HL-60/S4 treated with retinoic acid at 250 ng/mL for 4 days and 3 days (cell line): ENCODE results near the gene DPP7.
"Not testable (repeated sequence)": the region's sequence is repeated elsewhere in the genome, so short reads cannot be mapped to it uniquely, and the experiment has no call there.

Source experiments
- in situ Hi-C: fragments of 300-500 bp; cut with MboI; formaldehyde crosslinking; loops from 2 replicates; pipeline ENCODE4 v1.7.0; 2022; ENCODE audit warnings: low sequenced_read_pairs

Gene DPP7

DNA sequence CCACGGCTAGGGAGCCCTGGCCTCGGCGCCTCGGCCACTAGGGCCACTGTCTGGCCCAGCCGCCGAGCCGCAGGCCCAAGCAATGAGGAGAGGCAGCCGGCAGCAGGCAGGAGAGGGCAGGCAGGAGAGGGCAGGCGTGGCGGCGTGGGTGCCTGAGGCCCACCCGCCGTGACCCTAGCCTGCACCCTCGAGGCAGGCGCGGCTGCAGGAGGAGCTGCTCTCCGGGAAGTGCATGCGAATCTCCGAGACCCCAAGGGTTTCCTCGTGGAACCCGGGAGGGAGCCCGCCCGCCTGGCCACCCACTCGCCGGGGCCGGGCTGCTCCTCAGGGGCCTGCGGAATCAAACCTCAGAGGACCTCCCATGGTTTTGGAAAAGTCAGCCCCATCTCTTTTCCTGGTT is 33.7 kb upstream of the DPP7 start:
- in situ Hi-C loops: no loop called here

DNA sequence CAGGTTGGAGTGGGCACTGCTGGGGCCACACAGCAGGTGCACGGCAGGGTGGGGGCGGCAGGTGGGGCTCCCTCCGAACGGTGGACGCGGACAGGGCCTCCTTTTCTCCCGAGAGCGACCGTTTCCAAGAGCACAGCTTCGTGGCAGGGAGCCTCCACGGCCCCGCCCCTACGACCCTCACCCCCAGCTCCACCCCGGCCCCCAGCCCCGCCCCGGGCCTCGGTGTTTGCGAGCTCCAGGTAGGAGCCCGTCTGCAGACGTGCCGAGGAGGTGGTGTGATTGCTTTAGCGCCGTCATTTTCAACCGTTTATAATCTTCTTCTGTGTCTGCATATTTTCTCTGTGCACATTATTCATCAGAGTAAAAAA is 33.2 kb upstream of the DPP7 start:
- in situ Hi-C loops: no loop called here

DNA sequence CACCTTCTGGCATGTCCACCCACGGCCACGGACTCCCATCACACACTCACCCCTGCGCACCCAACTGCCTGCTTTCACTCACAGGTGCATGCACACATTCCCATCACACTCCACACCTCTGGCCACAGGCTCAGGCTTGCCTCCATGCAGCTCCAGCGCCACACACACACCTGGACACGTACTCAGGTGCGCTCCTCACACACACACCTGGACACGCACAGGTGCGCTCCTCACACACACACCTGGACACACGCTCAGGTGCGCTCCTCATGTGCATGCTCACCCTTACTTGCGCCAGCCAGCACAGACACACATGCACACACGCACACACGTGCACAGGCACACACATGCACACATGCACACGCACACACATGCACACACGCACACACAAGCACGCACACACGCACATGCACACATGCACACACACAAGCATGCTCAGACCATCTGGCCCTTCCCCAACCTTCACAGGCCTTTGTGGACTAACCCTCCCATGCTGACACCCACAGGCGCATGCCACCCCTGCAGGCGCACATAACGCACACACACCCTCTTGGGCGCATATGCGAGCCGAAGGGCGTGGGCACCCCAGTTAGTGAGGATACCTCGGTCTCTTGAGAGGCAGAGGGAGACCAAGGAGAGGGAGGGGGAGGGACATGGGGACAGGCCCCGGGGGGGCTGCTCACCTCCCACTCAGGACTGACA is 32.7 kb upstream of the DPP7 start:
- in situ Hi-C loops: no loop called here

DNA sequence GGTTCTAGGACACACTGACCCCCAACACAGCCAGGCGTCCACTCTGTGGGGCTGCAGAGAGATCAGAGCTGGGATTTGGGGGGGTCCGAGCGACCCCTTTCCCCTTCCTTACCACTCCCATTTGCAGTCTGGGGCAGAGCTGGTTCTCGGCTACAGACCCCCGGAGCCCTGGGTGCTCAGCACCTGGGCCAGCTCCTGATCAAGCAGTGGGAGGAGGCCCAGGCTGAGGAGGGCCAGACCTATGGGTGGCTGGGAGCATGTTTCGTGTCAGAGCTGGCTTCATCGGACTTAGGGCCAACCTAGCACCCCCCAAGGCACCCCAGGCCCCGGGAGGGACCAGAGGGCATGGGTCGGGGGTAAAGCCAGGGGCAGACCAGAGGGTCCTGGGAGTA is 32.0 kb upstream of the DPP7 start:
- in situ Hi-C loops: no loop called here

DNA sequence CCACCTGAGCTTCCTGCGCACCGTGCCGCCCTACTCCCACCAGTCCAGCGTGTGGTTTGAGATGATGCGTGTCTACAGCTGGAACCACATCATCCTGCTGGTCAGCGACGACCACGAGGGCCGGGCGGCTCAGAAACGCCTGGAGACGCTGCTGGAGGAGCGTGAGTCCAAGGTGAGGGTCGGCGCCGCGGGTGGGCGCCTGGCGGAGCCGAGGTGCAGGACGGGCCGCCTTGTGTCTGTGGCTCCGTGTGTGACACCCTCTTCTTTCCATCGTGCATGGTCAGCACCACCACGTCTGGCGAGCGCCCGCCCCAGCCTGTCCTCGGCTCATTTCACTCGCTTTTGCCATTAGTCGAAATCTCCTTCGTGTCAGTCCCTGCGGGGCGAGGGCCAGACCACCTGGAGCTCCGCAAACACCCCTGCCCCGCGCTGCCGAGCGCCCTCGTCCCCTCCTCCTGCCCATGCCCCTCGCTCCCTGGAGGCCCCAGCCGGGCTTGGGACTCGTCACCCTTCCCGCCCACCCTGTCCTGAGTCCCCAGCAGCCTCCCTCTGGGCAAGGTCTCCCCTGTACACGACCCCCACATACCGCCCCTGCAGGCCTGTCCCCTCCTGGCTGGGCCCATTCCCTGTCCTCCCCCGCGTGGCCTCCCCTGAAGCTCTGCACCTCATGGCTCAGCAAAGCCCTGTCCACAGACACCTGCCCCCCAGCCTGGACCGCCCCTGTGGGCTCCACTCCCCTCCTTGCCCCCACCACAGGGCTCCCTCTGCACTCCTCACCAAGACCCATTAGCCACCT is 31.4 kb upstream of the DPP7 start:
- in situ Hi-C loops: no loop called here

DNA sequence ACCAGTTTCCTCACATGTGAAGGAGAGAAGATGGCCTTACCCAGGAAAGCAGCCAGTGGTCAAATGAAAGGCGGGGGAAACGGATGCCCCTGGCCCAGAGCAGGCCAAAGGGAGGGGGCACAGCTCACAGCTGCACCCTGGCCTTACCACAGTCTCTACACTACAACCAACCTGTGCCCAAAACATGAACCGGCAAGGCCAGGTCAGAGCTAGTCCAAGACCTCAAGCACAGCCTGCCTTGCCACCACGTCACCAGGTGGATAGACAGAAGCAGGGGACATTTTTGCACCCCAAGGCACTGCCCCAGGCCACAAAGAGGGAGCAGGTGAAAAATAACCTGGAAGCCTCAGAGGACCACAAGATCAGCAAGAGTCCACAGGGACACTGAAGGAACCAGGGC is 28.9 kb upstream of the DPP7 start:
- in situ Hi-C loops: no loop called here

DNA sequence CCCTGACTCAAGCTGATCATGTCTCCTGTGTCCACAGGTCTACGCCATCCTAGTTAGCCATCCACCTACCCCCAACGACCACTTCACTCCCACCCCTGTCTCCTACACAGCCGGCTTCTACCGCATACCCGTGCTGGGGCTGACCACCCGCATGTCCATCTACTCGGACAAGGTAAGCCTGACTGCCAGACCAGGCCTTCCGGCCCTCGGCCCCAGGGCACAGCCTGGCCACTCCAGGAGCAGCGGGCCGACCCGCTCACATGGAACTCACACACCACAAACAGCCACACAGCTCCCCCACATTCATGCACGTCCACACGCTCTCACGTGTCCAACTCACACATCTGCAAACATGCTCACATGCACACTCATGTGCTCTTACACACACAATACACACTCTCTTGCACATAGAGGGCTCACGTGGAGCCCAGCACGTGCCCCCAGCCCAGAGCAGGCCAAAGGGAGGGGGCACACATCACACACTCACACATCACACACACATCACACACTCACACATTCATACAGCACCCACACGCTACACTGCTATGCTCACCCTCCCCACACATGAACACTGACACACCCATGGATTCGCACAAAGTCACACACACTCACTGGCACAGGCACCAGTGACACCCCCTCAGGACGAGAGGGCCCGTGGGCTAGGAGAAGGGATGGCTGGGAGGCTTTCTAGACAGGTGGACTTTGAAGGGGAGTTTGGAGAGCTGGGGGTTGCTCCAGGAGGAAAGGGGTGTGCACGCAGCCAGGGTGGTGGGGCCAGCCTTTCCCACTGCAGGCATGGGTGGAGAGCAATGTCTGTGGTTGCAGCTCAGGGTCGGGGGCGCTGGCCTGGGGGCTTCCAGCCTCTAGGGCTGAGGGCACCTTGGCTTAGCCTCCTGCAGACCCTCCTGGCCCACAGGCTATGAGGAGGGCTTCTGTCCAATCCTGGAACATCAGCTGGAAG is 27.7 kb upstream of the DPP7 start:
- in situ Hi-C loops: no loop called here

DNA sequence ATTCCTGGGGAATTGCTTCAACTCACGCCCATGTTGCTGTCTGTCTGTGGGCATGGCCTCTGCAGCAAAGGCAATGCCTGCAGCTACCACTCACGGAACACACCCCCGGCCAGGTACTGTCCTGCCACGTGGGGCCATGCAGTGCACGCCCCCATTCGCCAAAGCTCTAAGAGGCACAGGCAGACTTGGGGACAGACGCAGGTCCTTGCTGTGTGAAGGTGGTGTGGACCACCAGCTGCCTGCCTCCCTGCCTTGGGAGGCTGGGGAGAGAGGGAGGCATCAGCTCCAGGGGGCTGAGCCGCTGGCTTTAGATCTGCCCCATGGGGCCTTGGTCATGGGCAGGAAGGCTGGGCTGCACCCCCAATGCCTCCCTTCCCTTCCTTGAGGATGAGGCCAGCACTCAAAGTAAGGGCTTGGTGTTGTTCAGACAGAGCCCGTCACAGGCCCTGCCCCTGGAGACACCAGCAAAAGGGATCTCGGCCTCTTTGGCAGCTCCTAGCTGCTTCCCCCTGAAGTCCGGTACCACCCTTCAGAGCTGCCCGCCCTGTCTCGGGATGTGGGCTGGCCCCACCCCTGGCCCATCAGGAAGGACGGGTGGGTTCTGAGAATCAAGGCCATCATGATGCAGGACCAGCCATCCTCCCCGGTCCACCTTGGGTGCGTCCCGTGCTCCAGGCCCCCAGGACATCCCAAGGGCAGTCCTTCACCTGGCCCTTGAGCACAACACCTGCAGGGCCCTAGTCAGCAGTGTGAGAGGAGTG is 26.7 kb upstream of the DPP7 start:
- in situ Hi-C loops: no loop called here

DNA sequence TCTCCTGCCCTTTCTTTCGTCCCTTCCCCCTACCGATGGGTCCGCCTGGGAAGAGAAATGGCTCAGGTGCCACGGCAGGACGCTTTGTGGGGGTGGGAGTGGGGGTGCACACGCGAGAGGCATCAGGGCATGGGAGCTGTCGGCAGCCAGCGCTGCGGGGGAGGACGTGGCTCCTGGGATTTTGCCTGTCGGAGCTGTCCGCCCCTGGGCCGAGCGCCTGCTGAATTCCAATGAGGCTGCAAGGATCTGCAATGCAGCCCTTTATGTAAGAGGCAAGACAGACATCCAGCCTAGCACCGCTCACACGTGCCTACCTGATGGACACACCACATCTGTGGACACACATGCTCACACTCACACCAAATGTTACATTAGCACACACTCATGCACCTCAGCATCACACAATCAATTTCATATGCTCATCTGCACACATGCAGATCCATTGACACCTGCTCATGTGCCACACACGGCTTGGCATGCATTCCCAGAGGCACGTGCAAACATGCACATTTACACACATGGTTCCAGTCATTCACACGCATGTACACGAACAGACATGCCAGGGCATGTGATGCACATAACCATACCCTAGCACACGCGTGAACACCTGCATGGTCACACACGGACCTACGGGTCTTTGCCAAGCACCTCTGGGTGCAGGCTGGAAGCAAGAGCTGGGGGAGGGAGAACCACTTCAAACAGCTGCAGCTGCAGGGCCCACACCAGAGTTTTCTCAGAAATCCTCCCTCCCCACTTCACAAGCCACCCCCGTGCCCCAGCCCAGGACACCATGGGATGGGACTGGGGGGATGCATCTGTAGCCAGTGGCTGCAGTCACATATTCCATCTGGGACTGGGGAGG is 25.8 kb upstream of the DPP7 start:
- in situ Hi-C loops: no loop called here

DNA sequence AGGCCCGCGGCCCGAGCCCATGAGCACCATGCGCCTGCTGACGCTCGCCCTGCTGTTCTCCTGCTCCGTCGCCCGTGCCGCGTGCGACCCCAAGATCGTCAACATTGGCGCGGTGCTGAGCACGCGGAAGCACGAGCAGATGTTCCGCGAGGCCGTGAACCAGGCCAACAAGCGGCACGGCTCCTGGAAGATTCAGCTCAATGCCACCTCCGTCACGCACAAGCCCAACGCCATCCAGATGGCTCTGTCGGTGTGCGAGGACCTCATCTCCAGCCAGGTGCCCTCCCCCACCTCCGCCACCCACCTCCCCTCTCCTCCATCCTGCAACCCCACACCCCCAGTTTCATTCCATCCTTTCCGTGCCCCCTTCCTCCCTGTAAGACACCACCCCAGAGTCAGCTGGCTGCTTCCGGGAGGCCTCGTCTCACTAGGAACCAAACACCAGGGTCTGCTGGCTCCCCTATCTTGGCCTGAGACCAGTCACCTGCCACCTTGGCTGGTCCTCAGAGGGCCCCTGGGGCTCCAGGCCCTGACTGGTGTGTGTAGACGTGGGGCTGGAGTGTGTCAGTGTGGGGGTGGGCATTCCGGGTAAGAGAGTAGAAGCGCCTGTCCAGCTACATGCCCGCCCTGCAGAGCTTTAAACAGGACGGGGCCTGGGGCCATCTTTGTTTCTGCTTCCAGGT is 25.1 kb upstream of the DPP7 start:
- in situ Hi-C loops: no loop called here

DNA sequence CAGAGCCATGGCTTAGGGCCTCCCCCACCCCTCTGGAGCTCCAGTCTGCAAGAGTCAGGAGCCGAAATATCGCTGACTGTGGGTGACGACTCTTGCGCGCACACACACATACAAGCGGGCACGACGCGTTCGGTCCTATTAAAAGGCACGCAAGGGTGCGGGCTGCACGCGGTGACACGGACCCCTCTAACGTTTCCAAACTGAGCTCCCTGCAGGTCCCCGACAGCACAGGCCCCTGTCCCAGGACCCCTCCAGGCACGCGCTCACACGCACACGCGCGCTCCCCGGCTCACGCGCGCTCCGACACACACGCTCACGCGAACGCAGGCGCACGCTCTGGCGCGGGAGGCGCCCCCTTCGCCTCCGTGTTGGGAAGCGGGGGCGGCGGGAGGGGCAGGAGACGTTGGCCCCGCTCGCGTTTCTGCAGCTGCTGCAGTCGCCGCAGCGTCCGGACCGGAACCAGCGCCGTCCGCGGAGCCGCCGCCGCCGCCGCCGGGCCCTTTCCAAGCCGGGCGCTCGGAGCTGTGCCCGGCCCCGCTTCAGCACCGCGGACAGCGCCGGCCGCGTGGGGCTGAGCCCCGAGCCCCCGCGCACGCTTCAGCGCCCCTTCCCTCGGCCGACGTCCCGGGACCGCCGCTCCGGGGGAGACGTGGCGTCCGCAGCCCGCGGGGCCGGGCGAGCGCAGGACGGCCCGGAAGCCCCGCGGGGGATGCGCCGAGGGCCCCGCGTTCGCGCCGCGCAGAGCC is 24.4 kb upstream of the DPP7 start, which contains the start of gene GRIN1:
Gene GRIN1 (plus strand): TSS at position 433 of the 746 bp plus-strand sequence. CDS start 333 bp downstream, outside the sequence.
- in situ Hi-C loops: no loop called here

DNA sequence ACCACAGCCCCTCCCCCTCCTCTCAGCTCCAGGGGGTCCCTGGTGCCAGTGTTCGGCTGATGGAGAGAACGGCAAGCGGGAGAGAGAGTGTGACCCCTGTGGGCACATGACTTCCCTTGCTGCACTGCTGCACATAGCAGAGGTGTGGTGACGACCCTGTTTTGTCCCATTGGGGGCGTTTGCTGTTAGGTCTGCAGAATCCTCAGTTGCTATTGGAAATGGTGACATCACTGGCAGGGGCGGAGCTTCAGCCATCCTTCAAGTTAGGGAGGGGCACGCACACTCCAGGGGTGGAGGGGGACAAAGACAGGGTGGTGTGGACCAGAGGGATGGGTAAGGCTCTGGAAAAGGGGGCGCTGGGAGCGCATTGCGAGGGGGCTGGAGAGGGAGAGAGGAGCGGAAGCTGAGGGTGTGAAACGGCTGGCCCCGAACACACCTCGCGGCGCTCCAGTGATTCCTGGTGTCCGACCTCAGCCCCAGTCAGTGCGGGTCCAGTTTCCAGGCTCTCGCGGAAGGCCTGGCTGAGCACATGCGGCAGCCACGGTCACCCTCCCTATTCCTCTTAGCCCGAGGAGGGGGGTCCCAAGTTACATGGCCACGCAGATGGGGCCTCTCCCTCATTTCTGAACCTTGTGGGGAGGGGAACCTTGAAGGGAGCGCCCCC is 23.7 kb upstream of the DPP7 start:
- in situ Hi-C loops: no loop called here

DNA sequence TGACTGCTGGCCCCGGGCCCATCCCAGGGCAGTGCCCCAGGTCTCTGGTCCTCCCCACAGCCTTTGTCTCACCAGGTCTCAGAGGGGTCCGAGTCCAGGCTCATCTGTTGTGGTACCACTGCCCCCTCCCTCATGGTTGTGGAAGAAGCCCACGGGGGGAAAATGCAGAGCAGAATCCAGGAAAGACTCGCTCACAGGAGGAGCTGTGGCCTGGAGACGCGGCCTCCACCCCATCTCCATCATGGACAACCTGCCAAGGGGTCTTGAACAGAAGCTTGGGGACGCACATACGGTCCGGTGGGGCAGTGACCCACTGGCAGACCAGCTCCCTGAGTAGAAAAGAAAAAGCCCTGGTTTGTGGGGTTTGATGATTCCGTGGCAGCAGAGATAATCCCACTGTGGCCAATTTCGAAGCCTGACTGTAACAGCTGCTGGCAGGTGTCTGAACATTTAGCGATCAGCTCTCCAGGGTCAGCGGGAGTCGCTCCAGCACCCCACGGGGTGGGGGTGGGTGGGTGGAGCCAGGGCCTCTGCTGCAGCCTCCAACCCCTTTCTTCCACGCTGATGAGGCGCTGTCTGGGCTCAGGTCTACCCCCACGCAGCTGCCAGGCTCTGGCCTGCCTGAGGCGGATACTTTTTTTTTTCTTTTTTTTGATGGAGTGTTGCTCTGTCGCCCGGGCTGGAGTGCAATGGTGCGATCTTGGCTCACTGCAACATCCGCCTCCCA is 22.5 kb upstream of the DPP7 start:
- in situ Hi-C loops: no loop called here

DNA sequence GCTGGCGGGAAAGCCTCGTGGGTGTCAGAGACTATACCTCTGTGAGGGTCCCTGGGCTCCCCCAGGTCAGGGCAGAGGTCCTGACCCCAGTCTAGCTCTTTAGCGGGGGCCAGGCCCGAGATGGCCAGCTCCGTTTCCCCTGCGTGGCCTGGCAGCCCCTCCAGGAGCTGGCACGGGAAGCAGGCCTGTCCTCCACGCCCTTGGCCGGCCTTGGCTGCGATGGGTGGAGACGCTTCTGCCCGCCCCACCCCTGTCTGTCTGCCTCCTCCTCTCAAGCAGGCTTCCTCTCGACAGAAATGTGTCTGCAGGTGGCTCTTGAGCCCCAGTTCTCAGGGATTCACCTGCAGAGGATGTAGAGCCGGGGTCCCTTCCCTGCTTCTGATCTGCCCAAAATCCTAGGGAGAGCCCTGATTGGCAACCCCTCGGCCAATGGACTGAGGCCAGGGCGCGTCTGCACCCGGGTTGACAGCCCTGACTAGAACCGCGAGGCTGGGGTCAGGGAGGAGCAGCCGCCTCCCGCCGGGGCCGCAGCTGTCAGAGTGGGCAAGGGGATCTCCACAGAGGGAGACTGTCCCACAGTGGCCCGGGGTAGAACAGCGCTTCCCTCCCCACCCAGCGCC is 21.8 kb upstream of the DPP7 start:
- in situ Hi-C loops: no loop called here

DNA sequence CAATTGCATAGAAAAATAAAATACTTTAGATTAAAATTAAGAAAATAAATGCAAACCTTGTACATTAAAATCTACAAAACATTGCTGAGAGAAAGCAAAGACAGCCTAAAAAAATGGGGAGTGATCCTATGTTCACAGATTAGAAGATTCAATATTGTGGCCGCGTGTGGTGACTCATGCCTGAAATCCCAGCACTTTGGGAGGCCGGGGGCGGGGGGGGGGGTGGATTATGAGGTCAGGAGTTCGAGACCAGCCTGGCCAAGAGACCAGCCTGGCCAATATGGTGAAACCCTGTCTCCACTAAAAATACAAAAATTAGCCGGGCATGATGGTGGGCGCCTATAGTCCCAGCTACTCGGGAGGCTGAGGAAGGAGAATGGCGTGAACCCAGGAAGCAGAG is 20.6 kb upstream of the DPP7 start:
- in situ Hi-C loops: not testable (repeated sequence)

DNA sequence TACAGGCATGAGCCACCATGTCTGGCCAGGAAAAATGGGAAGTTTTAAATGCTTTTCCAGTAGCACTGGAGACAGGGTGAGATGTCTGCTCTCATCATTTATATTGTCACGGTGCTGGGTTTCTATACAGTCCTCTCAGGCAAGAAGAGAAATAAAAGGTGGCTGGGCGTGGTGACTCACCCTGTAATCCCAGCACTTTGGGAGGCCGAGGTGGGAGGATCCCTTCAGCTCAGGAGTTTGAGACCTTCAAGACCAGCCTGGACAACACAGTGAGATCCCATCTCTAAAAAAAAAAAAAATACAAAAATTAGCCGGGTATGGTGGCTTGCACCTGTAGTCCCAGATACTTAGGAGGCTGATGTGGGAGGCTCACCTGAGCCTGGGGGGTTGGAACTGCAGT is 19.7 kb upstream of the DPP7 start:
- in situ Hi-C loops: no loop called here
